ENCODE results near the gene HDAC8. TPM values are rescaled to one million over a fixed set of nuclear protein-coding genes. Genes with fewer than 3 reads are reported as not detected.

HDAC8 gene
- total and polyA plus RNA-seq, 2 experiments from 2014 or later: 36.6 to 40.3 TPM

DNA sequence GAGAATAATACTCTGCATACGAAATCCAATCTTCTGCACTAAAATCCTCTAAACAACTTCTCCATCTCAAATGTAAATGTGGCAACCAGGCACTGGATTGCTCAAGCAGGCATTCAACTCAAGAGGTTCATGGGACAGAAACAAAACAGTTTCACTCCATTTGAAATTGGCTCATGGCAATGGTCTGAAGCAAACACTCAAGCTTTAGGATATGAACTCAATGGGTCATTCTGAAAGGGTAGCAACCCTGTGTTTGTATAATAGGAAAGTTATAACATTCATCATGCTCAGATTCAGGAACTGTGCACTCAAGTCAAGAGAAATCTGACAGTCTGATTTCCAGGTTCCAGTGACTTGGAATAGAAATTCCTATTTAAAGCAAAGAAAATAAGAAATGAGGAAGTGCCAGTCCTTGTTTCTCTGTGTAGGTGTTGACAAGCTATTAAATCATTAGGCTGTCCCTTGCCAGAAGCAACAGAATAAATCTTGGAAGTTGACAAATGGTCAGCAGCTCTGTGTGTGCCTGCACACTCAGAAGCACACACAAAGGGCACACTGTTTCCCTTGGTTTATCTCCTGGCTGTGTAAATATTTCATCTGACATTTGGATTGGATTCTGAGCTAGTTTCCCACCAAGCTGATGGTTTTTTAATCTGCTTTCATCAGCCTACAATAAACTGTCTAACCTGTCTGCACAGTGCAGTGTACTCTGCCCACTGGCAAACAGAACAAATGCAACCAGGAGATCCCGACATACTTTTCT, 191.0 kb downstream of the HDAC8 start:
- Histone ChIP-seq H3K27ac (no peak overlapping the region), H3K9me3 (ENCODE audit: low read depth) (no peaks in the 10 kb centered on the region), H3K27me3 (no peaks in the 10 kb centered on the region), H3K4me1 (ENCODE audit: low read depth) (no peaks in the 10 kb centered on the region), H3K4me3 (no peak overlapping the region), H3K36me3 (peaks cover 2% of the 10 kb centered on the region)
- DNase-seq (ENCODE audit: low read depth in 1 of 2, low spot score in 1 of 2): peak in 1 of 2 donors; percentile 29
- TF ChIP-seq, protein P1, sequence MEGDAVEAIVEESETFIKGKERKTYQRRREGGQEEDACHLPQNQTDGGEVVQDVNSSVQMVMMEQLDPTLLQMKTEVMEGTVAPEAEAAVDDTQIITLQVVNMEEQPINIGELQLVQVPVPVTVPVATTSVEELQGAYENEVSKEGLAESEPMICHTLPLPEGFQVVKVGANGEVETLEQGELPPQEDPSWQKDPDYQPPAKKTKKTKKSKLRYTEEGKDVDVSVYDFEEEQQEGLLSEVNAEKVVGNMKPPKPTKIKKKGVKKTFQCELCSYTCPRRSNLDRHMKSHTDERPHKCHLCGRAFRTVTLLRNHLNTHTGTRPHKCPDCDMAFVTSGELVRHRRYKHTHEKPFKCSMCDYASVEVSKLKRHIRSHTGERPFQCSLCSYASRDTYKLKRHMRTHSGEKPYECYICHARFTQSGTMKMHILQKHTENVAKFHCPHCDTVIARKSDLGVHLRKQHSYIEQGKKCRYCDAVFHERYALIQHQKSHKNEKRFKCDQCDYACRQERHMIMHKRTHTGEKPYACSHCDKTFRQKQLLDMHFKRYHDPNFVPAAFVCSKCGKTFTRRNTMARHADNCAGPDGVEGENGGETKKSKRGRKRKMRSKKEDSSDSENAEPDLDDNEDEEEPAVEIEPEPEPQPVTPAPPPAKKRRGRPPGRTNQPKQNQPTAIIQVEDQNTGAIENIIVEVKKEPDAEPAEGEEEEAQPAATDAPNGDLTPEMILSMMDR (IDR thresholded peaks at IDR 0.05; ENCODE audit: low read depth, low read length): no peak

DNA sequence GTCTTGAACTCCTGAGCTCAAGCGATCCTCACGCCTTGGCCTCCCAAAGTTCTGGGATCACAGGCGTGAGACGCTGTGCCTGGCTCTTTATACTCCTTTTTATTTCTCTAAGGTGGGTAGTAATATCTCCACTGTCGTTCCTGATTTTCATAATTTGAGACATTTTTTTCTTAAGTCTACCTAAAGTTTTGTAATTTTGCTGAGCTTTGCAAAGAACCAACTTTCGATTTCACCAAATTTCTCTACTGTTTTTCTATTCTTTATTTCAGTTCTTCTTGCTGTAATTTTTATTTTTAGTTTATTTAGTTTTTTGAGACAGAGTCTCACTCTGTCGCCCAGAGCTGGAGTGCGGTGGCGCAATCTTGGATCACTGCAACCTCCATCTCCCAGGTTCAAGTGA, 196.5 kb downstream of the HDAC8 start:
- no peaks in the 10 kb centered on the region for H3K4me1 ChIP-seq (ENCODE audit: low read depth)
- H3K4me3 ChIP-seq: no peak overlapping the region
- TF ChIP-seq, protein P1 (IDR thresholded peaks at IDR 0.05; ENCODE audit: low read depth, low read length): no peak
- H3K27me3 ChIP-seq: no peaks in the 10 kb centered on the region
- no peak overlapping the region for H3K27ac ChIP-seq
- H3K9me3 ChIP-seq (ENCODE audit: low read depth): no peaks in the 10 kb centered on the region
- H3K36me3 ChIP-seq: no peaks in the 10 kb centered on the region
- no peak for DNase-seq (ENCODE audit: low read depth in 1 of 2, low spot score in 1 of 2)

DNA sequence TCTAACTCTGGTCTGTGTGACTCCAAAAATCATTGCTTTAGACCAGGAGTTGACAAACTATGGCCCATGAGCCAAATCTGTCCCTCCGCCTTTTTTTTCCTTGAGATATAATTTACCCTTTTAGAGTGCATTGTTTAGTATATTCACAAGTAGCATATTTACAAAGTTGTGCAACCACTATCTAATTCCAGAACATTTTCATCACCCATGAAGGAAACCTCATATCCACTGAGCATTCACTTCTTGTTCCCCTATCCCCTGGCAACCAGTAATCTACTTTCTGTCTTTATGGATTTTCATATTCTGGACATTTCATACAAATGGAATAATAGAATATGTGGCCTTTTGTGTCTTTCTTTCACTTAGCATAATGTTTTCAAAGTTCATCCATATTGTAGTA, 199.5 kb downstream of the HDAC8 start:
- no peaks in the 10 kb centered on the region for H3K36me3 ChIP-seq
- no peaks in the 10 kb centered on the region for H3K9me3 ChIP-seq (ENCODE audit: low read depth)
- H3K4me3 ChIP-seq: no peak overlapping the region
- H3K27ac ChIP-seq: no peak overlapping the region
- H3K4me1 ChIP-seq (ENCODE audit: low read depth): no peaks in the 10 kb centered on the region
- TF ChIP-seq, protein P1 (IDR thresholded peaks at IDR 0.05; ENCODE audit: low read depth, low read length): no peak
- H3K27me3 ChIP-seq: no peaks in the 10 kb centered on the region
- DNase-seq (ENCODE audit: low read depth in 1 of 2, low spot score in 1 of 2): peak in 1 of 2 donors; percentile 40

DNA sequence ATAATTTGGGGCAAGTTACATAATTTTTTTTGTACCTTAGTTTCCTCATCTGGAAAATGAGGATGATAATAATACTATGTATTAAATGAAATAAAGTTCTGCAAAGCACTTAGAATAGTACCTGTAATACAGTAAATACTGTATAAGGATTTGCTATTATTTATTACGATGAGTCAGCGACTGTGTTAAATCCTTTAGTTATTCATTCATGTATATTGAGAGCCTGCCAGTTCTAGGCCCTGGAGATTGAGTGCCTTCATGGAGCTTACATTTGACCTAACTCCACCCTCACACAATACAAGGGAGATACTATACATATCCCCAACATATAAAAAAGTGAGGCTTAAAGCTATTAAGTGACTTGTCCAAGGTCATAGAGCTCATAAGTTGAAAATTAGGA, 199.9 kb downstream of the HDAC8 start:
- TF ChIP-seq, protein P1 (IDR thresholded peaks at IDR 0.05; ENCODE audit: low read depth, low read length): no peak
- Histone ChIP-seq H3K4me3 (no peak overlapping the region), H3K4me1 (ENCODE audit: low read depth) (no peaks in the 10 kb centered on the region), H3K27me3 (no peaks in the 10 kb centered on the region), H3K9me3 (ENCODE audit: low read depth) (no peaks in the 10 kb centered on the region), H3K27ac (no peak overlapping the region), H3K36me3 (no peaks in the 10 kb centered on the region)
- DNase-seq (ENCODE audit: low read depth in 1 of 2, low spot score in 1 of 2): no peak

DNA sequence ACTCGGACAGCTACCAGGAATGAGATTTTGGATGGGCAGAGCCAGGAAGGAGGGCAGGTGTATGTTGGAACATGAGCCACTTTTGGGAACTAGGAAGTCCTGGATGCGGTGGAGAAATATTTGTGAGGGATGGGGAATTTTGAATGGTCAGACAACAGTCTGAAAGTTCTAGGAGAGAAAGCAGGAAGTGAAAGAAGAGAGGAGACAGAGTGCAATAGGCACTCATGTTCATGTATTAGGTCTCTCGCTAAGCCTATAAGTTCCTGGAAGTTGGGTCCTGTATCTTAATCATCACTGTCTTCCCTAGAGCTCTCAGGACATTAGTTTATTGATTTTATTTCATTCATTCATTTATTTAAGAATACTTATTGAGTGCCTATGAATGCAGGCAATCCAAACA, 201.2 kb downstream of the HDAC8 start:
- Histone ChIP-seq H3K27ac (no peak overlapping the region), H3K27me3 (no peaks in the 10 kb centered on the region), H3K36me3 (no peaks in the 10 kb centered on the region), H3K4me3 (no peak overlapping the region), H3K4me1 (ENCODE audit: low read depth) (no peaks in the 10 kb centered on the region), H3K9me3 (ENCODE audit: low read depth) (no peaks in the 10 kb centered on the region)
- DNase-seq (ENCODE audit: low read depth in 1 of 2, low spot score in 1 of 2): no peak
- TF ChIP-seq, protein P1 (IDR thresholded peaks at IDR 0.05; ENCODE audit: low read depth, low read length): no peak

All from cardiac muscle cell (in vitro differentiated cells and primary cell).